Inferior parietal cortex (tissue), 1 donor: Measurements from ENCODE around the gene HHIPL1.
"Not testable (repeated sequence)": the region's sequence is repeated elsewhere in the genome, so short reads cannot be mapped to it uniquely, and the experiment has no call there.

Experiments used
- DNase-seq: peaks from one replicate; pipeline ENCODE4 v3.0.0-alpha.2; 2016; ENCODE audit errors: extremely low spot score

Gene HHIPL1

GRCh38 chr14:99660006-99660566 is 15.2 kb downstream of the HHIPL1 start:
- DNase-seq: no peak

GRCh38 chr14:99660794-99661193 is 15.9 kb downstream of the HHIPL1 start:
- DNase-seq: no peak

- DNase-seq: not testable (repeated sequence)
Measured at GRCh38 chr14:99661206-99661605, 16.3 kb downstream of the HHIPL1 start.

- no peak for DNase-seq
Measured at GRCh38 chr14:99662846-99663245, 17.9 kb downstream of the HHIPL1 start.

GRCh38 chr14:99663386-99664057 is 18.6 kb downstream of the HHIPL1 start:
- DNase-seq: no peak

GRCh38 chr14:99664058-99664936 is 19.4 kb downstream of the HHIPL1 start:
- no peak for DNase-seq

GRCh38 chr14:99664937-99665273 is 20.0 kb downstream of the HHIPL1 start:
- no peak for DNase-seq

GRCh38 chr14:99666533-99666932 is 21.6 kb downstream of the HHIPL1 start:
- DNase-seq: no peak

GRCh38 chr14:99667045-99667444 is 22.1 kb downstream of the HHIPL1 start:
- DNase-seq: no peak

- DNase-seq: no peak
Measured at GRCh38 chr14:99667821-99668220, 22.9 kb downstream of the HHIPL1 start.

GRCh38 chr14:99668307-99669295 is 23.7 kb downstream of the HHIPL1 start:
- no peak for DNase-seq

GRCh38 chr14:99670361-99671234 is 25.7 kb downstream of the HHIPL1 start:
- DNase-seq: no peak

- peak; percentile 36 for DNase-seq
Measured at GRCh38 chr14:99671235-99672224, 26.6 kb downstream of the HHIPL1 start.

- no peak for DNase-seq
Measured at GRCh38 chr14:99672506-99673304, 27.8 kb downstream of the HHIPL1 start.

GRCh38 chr14:99673305-99674063 is 28.6 kb downstream of the HHIPL1 start:
- no peak for DNase-seq

- no peak for DNase-seq
Measured at GRCh38 chr14:99674064-99674650, 29.2 kb downstream of the HHIPL1 start.

- DNase-seq: no peak
Measured at GRCh38 chr14:99674776-99675381, 29.9 kb downstream of the HHIPL1 start.
